Esophagus mucosa (tissue), 1 donor: ENCODE results near the gene EXOC3. TPM values are rescaled to one million over a fixed set of nuclear protein-coding genes. Genes with fewer than 3 reads are reported as not detected.
A peak's percentile ranks its signal among the peaks of the same experiment; 100 is the strongest.

Source experiments
- ATAC-seq: fragments of 200-7000 bp; cut with Tn5 transposase; one replicate; pipeline ENCODE4 v1.9.1; 2020
- total RNA-seq: library from RNA; stranded (reverse); gene quantifications from one replicate; pipeline ENCODE4 v1.2.4, GENCODE V29; 2023
- donor health status: DM: yes; HTN: yes; CAD: no.

Gene EXOC3
- total RNA-seq, 1 donor from 2014 or later: 37.4 TPM

DNA sequence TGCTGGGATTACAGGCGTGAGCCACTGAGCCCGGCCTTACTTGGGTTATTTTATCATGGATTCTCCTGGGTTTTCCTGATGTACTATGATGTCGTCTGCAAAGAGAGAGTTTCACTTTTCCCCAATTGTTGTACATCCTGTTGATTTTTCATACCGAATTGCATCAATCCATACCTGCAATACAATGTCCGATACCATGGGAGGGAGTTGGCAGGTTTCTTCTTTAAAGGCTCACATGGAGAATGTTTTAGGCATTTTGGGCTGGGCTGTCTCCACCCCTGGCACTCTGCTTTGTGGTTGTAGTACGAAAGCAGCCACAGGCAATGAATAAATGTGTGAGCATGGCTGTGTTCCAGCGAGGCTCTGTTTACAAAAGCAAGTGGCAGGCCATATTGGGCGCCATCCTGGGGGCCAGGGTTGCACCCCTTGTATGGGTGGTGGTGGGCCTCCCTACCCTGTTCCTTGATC lies 35.1 kb upstream of the EXOC3 start:
- no peak for ATAC-seq

DNA sequence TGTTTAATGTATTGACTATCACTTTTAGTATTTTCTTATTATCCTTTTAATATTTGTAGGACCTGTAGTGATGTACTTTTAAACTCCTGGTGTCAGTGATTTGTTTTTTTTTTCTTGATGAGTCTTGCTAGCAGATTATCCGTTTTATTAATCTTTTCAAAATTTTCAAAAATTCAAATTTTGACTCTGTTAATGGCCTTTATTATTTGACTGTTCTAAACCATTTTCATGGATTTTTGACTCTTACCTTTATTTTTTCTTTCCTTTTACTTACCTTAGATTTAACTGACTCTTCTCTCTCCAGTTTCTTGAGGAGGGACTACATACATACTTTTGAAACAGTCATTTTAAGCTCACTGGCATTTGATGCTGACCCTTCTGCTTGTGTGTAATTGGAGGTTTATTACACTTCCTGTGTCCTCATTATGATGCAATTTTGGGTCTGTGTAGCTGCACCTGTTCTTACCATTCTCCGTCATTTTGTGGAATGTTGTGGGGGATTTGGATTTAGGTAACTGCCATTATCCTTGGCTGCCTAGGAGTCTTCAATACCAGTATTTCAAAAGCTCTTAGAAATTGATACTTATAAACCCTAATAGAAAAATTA lies 32.0 kb upstream of the EXOC3 start:
- no peak for ATAC-seq

DNA sequence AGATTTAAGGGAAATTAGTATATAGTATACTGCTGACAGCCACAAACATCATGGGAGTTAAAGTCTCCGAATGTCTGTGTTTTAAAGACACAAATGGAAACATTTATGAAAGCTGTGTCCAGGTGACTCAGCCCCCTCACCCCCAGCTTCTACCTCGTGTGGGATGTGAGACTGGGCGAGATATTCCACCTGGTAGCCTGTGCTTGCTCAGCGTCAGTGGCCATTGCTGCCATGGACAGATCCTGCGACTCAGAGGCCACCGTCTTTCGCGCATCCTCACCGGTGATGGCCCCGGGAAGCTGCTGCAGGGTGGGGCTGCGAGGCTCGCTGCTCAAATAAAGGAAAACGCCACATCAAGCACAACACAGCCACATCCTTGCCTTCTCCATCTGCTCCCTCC lies 31.2 kb upstream of the EXOC3 start:
- no peak for ATAC-seq

DNA sequence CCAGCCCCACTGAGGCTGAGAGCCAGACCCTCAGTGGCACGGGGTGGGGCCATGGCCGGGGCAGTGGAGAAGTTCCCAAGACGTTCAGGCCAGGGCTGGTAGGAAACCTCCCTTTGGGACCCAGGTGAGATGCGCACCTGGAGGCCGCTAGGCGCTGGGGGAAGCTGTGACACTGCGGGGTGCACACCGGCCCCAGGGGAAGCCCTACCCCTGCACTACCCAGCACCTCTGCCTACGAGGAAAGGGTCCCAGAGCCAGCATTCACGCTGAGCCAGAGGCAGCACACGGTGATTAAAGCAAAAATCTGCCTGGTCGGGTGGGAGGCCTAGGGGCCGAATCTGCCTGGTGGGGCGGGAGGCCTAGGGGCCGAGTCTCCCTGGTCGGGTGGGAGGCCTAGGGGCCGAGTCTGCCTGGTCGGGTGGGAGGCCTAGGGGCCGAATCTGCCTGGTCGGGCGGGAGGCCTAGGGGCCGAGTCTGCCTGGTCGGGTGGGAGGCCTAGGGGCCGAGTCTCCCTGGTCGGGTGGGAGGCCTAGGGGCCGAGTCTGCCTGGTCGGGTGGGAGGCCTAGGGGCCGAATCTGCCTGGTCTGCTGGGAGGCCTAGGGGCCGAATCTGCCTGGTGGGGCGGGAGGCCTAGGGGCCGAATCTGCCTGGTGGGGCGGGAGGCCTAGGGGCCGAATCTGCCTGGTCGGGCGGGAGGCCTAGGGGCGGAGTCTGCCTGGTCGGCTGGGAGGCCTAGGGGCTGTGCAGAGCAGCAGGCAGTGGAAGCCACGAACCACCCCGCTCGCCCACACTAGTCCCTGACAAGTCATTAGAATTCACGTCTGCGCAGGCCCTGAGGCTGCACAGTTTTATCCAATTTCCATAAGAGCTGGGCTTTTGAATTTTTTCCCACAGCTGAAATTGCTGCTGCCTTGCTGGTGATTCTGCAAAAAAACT lies 27.7 kb upstream of the EXOC3 start:
- ATAC-seq: peak; percentile 20

DNA sequence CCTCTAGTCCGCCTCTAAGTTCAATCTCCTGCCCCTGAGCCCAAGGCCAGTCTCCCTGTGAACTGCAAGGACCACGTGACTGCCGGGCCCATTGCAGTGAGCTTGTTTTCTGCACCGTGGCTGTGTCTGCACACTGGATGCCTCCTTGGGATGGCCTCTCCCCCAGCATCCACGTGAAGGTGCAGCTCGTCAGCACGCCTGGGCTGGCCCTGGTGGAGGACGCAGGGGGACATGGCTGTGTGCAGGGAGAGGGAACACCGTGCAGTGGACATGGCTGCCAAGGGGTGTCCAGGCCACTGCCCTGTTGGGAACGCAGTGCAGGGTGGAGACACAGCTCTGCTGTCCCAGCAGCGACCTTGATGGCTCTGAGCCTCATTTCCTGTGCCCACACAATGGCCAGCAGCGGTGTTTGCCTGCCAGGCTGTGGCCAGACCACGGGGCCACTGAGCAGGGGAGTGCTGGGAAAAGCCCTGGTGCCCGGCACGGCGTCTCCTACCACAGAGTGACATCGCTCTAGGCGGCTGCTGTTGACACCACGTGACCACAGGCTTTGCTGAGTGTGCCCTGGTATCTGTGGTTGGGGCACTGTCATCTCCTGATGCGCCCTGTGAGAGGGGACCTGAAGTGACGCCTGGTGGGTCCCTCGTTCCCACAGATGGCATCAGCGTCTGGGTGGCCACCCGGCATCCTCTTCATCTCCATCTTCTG lies 26.9 kb upstream of the EXOC3 start:
- peak; percentile 39 for ATAC-seq

DNA sequence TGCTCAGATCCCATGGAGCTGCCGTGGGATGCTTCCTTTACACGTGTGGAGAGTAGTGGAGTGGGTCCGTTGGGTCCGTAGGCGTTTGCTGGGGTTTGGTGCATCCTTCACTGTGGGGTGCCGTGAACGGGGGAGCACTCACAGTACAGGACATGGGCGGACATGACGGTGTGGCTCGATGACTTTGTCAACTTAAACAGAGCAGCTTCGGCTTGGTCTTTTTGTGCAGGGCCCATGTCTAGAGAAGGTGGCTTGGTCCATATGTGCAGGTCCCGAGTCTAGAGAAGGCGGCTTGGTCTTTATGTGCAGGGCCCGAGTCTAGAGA lies 26.4 kb upstream of the EXOC3 start:
- ATAC-seq: no peak

DNA sequence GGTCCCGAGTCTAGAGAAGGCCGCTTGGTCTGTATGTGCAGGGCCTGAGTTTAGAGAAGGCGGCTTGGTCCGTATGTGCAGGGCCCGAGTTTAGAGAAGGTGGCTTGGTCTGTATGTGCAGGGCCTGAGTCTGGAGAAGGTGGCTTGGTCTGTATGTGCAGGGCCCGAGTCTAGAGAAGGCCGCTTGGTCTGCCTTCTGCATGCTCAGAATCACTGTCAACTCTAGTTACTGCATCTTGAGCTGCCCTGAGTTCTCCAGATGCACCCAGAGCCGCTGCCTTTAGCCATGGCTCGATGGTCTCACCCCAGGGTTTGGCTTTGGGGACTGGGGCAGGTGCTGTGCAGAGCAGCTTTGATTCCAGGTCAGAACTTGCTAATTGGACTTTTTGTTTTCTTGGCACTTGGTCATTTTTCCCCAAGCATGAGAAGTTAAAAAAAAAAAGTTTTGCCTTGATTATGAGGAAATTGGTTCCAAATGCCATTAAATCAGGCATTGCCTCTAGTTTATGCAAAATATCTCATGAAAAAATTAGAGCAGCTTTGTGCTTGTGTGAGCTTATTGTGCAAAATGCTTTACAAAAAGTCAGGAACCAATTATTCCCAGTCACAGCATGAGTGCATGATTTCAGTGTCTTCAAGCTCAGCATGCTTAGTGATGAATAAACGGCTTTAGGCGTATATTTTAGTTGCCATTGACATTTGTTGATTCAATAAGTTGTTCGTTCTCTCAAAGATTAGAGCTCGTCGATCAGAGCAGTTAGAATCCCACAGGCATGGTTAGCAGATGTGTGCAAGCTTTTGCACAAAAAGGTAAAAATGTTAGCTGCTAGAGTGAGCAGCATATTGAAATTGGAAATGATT lies 25.4 kb upstream of the EXOC3 start:
- no peak for ATAC-seq

DNA sequence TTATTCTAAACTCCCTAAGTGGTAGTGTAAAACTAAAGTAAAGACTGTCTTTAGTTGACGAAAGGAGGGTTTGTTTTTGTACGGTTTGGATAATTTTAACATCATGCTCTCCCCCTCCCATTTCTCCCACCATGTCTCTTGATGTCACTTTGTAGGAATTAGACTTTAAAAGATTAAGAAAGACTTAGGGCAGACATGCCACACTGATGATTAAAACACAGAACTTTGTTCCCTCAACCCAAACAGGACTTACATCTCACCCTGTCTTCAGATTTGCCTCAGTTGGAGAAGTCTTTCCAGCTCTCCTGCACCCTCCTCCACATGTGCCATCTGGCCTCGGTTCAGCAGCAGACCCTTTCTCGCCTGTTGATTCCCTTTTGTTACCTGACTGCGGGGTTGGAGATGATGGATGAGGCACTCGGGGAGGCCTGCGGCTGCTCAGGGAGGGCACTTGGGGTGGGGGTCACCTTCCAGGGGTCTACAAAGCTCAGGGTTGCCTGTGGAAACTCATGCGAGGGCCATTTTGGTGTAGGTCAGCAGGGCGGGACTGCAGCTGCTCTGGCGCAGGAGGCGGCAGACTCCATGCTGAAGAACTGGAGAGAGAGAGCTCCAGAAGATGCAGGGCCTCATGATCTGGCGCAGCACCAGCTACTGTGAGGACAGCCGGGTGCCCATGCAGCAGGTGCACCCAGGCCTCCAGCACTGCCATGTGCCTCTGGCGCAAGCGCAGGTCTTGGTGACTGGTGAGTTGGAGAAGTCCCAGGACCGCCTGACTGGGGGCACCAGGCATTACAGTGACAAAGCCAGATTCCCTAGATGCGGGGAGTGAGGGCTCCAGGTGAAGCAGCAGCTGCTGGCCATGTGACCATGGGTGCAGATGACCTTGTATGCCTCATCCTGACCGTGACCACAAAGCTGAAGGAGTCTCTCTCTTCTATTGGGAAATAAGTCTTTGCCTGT lies 24.5 kb upstream of the EXOC3 start:
- ATAC-seq: no peak

DNA sequence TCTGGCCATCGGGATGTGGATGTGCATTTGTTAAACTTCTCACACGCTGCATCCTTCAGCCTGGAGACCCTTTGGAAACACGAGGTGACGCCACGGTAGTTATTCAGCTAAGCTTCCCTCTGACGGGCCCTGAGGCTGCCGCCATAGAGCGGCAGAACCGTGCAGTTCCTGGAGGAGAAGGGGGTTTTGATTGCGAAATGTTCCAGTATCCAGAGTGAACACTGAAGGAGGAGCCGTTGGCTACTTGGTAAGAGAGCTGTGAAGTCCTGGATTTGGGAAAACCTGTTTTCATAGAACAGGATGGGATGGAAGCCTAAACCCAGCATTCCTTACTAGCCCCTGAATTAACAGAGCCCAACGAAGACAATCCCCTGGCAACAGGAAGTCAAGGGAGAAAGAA lies 23.0 kb upstream of the EXOC3 start:
- ATAC-seq: no peak

DNA sequence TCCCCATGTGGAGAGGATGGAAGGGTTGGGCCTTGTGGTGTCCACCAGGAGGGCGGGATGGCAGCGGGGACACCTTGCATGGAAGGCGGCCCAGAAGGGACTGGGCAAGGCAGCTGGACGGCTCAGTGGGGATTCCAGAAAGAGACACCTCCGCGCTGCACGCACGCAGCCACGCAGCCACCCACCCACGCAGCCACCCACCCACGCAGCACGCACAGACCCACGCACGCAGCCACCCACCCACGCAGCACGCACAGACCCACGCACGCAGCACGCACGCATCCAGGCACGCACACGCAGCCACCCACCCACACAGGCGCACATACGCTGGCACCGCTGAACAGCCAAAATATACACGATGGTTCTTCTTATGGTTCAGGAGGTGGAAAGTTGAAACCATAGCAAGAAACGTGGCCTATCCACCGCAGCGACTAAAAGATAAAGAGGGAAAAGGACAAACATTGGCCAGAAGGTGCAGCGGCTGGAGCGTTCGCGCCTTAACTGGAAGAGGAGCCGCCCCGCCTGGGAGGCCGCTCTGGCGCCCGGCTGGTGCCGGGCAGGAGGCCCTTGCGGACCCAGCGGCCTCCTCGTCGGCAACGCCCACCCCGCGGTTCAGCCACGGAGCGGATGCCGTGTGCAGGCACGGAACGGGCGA lies 22.2 kb upstream of the EXOC3 start:
- ATAC-seq: no peak

DNA sequence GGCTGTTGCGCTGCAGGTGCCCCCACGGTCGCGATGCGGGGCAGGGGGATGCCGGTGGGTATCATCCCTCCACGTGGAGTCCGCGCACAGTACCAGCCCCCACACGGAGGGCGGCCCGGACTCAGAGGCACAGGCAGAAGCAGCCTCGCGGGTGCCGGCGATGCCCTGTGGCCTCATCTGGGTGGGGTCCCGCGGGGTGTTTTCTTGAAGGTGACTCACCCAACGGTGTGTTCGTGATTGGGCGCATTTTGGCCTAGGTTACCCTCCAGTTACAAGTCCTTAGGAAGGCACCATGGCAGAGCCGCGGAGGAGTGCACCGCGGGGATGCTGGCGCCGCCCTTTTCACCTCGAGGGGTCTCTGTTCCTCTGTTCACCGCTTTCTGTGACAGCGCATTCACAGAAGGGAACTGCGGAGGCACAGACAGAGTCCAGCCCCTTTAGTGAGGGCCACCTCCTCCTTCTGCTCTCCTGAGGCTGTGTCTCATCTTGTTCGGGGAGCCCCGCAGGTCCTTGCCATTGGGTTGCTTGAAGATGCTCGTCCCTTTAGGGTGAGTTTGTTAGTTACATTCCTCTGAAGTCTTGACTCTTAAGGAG lies 21.6 kb upstream of the EXOC3 start:
- no peak for ATAC-seq

DNA sequence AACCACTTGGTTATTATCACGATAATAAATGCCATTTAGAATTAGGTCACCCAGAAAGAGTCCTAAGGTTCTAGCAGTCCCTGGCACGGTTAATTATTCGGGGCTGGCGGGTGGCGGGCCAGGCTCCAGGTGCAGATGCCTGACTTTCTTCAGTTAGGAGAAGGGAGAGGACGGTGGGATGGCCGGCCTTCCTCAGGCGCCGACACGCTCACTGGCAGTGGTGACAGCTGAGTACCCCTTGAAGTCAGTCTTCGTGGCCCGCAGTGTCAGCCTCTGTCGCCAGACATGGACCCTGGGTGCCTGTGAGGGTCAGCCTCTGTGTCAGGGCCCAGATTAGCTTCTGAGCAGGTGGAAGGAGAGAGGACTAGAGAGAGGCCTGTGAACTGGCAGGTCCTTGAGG lies 21.1 kb upstream of the EXOC3 start:
- ATAC-seq: no peak

DNA sequence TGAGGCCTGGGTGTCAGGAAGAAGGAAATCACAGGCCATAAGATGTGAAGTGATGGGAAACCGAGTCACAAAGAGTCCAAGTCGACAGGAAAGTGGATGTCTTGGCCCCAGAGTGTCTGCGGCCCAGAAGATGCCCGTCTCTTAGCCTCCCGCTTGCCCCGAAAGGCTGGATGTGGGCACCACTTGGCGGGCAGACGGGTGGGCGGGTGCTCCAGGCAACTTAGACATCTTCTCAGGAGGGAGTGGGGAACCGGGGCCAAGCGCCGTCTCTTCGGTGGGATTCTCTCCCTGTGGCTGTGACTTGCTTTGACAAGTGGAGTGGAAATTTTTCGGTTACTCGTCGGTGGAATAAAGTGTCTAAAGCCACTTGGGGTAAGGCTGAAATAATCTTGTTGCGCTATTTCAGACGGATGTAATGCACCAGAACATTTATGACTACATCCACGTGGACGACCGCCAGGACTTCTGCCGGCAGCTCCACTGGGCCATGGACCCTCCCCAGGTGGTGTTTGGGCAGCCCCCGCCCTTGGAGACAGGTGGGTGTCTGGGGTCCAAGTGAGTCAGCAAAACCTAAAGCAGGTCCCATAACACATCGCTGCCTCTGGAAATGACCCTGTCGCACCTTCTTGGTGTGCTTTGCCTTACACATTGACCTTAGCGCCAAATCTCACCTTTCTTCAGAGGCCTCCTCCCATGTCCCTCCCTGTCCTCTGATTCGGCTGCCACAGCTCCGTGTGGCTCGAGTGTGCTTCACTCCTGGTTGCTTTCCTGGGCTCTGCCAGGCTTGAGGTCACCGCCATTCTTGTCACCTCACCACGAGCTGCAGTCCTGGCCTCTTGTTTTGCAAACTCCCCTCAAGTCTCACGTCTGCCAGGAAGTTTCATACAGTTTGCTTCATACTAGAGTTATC lies 20.4 kb upstream of the EXOC3 start:
- no peak for ATAC-seq

DNA sequence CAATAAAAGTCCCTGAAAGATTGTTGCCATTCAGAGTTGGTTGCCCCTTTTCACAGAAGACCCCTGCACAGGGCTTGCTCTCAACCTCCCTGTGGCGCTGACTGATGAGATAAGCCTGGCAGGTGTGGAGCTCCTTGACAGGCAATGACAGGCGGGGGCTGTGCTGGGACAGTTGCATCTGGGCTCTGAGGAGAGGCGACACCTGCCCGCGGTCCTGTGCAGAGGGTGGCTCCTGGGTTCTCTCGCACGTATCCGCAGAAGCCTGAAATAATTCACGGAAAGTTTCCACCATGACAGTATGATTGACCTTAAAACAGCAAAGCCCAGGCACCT lies 19.8 kb upstream of the EXOC3 start:
- ATAC-seq: no peak

DNA sequence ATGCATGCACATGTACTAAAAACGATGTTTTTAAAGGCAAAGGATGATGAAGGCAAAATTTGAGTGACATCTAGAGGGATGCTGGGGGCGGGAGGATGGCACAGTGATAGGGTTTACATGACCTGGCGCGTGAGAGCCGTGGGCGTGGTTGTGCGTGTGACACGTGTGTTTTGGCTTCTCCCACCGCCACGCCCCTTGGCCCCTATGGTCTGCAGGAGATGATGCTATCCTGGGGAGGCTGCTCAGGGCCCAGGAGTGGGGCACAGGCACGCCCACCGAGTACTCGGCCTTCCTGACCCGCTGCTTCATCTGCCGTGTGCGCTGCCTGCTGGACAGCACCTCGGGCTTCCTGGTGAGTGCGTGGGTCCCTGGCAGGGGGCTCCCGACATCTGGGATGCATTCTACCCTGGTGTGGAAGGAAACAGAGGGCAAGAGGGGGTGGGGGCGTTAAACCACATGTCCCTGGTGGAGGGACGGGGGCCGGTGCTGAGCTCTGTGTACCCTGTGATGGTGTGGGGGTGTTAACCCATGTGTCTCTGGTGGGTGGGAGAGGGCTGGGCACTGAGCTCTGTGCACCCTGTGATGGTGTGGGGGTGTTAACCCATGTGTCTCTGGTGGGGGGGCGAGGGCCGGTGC lies 19.2 kb upstream of the EXOC3 start:
- no peak for ATAC-seq

DNA sequence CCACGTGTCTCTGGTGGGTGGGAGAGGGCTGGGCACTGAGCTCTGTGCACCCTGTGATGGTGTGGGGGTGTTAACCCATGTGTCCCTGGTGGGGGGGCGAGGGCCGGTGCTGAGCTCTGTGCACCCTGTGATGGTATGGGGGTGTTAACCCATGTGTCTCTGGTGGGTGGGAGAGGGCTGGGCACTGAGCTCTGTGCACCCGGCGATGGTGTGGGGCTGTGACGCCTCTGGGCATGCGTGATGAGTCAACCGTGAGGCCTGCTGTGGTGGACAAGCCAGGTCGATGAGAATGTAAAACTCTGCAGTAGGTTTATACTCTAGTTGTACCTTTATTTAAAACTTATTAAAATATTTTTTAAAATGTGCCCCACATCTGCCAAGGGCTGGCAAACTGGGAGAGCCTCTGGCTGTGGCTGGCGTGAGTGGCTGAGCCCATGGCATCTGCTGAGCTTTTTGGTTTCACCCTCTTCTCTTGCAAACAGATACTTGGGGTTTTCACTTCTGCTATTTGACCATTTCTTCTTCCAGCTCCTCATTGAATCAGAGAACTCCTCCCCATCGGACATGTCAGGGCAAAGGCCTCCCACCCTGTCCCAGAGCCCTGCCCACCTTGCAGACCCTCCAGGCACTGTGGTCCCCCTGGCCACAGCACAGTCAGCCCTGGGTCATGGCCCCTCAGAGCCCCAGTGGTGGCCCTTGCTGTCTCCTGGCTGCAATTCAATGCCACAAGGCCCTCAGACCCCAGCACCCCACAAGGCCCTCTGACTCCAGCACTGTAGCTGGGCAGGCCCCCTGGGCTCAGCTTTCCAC lies 18.5 kb upstream of the EXOC3 start:
- ATAC-seq: no peak

DNA sequence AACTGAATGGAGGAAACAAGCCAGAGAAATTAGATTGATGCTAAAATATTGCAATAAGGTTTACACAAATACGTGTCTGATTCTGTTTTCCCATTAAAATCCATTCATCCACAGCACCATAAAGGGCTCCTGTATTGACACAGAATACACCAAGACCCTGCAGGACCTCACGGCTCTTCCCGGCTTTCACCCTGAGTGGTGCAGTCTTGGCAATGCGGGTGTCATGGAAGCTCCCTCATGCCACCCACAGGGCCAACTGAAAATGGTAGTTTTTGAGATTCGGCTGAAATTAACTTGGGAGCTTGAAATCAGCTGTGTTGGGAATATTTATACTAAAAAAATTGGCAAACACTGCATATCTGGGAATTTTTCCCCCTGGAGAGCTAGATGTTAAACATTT lies 17.3 kb upstream of the EXOC3 start:
- ATAC-seq: no peak

DNA sequence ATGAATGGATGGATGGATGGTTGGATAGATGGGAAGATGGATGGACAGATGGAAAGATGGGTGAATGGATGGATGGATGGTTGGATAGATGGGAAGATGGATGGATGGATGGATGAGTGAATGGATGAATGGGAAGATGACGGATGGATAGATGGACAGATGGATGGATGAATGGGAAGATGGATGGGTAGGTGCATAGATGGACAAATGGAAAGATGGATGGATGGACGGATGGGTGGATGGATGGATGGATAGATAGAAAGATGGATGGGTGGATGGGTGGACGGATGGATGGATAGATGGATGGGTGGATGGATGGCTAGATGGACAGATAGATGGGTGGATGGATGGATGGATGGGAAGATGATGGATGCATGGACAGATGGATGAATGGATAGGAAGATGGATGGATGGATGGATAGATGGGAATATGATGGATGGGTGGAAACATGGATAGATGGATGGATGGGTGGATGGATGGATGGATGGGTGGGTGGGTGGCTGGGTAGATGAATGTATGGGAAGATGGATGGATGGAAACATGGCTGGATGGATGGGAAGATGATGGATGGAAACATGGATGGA lies 16.5 kb upstream of the EXOC3 start:
- ATAC-seq: no peak
